ENCODE measurements around the gene PECR.

GRCh38 chr2:216012830-216013079 is 68.9 kb downstream of the PECR start:
- no peak for TF ChIP-seq EZH2phosphoT487 (IDR thresholded peaks at IDR 0.05; ENCODE audit: borderline replicate concordance, low read depth, low read length)
- no peak for TF ChIP-seq CTCF (conservative IDR thresholded peaks at IDR 0.05; ENCODE audit: low read length)
